Astrocyte of the hippocampus (primary cell): ENCODE measurements around the gene MCAT.
A peak's percentile ranks its signal among the peaks of the same experiment; 100 is the strongest.

Source experiments
- DNase-seq: peaks from one replicate; pipeline ENCODE4 v3.0.0; 2011; ENCODE audit warnings: low read depth, low spot score

The MCAT gene

DNA sequence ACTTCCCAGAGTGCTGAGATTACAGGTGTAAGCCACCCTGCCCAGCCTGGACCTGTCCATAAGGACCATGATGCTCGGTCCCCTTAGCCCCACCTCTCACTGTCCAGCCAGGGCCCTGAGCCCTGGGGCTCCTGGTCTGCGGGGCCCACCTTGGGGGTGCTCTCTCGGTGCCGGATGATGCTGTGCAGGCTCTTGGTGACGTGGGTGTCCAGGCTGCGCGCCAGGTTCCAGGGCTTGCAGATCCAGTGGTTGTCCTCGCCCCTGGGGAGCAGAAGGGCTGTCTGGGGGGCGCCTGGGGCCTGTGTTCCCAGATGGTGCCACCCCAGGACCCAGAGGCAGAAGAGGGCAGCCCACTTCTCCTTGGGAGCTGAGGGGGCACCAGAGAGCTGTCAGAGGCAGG lies 30.4 kb upstream of the MCAT start:
- DNase-seq: no peak

DNA sequence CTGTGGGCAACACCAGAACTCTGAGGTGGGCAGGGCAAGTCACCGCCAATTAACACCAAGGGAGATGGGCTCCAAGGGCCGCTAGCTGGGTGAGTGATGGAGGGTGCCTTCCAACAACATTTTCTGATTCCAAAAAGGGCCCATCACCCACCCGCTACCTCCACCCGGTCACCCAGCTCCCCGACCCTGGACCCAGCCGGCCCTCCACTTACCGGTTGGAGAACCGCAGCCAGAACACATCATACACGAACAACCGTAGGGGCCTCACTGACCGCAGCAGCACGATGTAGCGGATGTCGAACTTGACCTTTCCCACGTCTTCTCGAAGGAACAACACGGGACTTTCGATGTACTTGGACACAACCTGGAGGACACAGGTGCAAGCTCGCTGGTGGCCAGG lies 29.0 kb upstream of the MCAT start:
- no peak for DNase-seq

DNA sequence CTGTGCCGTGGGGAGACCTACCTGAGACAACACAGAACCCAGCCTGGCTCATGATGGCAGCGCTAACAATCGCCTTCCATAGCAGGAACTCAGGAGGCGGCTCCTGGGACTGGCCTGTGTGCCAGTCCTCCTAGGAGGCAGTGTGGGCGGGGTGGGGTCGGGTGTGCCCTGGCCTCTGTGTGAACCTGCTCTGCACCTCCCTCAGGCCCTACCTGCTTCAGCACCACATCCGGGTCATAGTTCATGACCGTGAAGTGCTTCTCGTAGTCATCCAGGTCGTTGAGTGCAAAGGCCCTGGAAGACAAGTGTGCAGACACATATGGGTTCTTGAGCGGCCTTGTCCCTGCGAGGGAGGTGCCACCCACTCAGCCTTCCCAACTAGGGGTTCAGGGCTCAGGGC lies 28.4 kb upstream of the MCAT start:
- DNase-seq: no peak

DNA sequence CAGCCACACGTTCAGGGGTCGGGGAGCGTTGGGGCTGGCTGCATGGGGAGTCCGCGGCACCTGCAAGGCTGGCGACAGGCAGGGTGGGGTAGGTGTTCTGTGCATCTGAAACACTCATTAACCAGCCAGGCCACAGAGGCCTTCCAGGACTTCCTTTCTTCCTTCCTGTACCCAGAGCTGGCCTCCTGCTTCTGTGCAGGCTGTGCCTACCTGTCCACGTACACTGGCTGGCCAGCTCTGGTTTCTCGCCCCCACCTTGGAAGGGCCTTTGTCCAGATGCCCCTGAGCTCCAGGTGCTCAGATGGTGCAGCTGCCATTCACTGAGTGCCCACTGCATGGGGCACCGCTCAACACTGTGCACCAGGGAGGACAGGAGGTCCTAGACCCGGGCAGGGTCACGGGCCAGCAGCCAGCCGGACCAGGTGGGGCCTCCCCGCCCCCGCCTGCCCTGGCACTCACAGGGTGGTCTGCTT lies 27.9 kb upstream of the MCAT start:
- no peak for DNase-seq

DNA sequence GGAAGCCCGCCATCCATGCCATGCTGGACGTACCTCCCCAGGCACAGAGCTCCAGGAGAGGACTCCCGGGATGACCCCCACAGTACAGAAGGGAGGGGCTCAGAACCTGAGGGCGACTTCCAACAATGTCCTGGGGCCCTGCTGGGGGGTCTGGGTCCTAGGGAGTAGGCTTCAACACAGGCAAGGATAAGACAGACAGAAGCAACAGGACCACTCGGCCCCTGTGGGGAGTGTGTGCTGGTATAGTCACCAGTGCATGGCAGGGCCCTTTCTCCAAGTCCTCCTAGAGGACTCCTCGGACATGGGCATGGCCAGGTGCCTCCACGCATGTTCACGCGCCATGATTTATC lies 26.9 kb upstream of the MCAT start:
- DNase-seq: no peak

DNA sequence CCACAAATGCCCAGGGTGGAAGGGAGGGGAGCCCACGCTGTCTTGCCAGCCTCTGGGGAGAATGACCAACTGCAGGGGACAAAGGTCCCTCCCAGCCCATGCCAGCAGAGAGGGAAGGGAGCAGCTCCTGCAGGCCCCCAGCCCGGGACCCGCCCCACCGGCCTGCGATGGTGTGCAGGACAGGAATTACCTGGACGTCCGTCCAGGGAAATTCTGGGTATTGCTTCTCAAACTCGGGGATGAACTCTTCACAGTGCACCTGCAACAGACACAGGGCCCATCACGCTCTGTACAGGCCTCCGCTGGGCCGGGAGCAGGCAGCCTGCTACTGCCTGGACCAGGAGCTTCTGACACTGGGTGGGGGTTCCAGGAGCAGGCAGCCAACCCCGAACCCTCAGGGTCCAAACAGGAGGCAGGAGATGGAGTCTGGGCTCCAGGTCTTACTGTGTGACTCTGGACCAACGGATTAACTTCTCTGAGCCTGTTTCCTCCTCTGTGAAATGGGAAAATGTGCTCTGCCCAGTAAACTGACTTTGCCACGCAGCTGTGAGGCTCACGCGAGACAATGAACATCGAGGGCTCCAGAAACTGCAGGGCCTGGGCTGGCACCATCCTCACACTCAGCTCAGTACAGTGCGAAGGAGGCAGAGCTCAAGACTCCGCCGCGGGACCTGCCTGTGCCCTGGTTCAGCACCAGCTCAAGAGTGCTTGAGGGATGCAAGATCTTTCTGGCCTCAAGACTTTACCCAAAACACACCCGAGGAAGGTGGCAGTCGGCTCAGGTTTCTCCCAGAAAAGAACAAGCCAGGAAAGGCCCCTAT lies 26.3 kb upstream of the MCAT start:
- no peak for DNase-seq

DNA sequence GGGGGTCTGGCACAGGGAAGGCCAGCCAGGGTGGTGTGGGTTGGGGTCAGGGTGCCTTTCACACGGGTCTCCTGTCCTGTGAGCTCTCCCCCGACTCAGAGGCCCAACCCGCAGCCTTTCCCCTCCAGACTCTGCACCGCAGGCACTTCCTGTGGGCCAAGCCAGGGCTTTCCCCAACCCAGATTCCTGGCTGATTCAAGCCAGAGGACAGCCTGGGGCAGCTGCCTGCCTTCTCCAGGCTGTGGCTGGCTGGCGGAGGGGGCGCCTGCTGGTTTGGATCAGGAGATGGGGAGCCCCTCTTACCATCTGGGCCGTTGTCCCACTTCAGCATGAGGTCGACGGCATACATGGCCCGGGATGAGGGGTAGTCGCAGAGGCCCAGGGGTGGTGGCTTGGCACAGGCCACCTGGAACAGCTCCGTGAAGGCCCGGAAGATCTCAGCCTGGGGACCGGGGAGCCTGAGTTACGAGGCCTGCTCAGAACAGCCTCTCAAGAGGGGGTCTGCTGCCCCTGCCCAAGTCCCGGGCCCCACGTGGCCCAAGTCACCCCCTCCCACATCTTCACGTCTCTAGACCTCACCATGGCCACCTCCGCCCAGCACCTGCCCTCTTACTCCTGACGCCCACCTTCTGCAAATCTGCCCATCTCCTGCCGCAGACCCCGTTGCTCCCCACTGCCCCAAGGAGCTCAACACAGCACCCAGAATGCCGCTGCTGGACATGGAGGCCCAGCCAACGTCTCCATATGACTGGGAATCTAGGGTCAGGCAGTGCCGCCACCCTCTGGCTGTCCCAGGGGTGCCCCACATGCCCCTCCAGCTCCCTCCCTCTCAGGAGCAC lies 25.5 kb upstream of the MCAT start:
- DNase-seq: peak; percentile 48

DNA sequence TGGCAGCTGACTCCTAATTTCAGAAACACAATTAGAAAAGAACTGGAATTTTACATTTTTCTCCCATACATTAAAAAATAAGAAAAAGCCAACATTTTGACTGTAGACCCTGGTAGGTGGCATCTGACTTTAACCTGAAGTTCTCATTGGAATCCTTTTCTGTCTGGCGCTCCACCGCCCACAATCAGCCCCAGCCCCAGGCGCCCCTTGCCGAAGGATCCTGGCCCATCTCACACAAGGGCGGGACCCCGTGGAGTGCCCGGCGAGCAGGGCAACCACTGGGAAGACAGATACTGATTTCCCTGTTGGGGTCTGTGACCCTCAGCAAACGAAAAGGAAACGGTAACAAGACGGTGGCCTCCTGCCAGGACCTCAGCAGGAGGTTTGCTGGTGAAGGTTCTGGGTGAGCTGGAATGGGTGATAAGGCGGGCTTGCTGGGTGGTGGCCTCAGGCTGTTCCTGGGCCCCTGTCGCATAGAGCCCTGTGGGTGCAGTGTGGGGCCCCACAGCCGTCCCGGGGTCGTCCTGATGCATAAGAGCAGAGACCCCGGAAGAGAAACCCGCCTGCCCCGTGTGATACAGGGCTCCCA lies 23.9 kb upstream of the MCAT start:
- DNase-seq: no peak

DNA sequence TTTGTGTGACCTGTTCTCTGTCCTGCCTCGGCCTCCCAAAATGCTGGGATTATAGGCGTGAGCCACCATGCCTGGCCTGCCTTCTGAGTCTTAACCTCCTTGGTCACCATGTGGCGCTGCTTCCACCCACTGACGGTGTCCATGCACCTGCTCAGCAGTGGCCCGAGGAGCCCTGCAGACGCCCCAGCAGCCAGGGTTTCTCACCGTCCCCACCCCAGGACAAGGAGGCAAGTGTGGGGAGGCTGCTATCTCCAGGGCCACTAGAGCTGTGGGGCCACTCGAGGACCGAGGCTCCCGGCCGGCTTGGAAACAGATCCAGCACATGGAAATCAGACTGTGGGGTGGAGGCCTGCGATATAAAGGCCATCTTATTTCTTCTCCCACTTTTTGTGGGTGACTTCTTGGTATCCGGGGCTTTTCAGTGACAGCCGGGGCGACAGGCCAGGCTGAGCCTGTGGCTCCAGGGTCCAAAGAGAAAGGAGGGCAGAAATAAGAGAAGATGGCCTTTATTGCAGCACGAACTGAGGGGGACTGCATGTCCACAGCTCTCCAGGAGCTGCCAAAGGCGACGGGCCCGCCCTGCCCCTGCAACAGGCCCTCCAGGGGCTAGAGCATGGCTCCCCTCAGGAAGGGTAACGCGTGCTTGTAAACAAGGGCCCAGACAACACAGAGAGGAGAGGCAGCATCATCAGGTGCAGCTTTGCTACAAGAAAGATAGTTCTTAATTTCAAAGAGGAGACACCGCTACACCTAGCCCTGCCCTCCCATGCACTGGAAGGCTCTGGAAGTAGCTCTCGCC lies 23.1 kb upstream of the MCAT start:
- no peak for DNase-seq

DNA sequence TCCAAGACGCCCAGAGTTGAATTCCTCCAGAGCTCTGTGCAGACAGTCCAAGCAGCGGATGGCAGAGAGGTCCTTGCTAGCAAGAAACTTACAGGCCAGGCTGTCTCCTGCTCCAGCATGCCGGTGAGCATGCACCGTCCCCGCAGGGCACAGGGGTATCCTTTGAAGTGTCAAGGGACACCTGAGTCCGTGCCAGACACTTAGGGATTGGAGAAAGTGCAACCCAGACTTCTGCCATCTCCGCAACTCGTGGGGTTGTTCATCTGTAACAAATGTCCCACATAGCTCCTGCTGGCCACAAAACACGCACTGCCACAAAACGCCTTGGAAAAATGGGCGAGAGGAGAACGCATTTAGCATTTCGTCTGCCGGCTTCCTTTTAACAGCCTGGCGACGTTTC lies 21.4 kb upstream of the MCAT start:
- DNase-seq: no peak

DNA sequence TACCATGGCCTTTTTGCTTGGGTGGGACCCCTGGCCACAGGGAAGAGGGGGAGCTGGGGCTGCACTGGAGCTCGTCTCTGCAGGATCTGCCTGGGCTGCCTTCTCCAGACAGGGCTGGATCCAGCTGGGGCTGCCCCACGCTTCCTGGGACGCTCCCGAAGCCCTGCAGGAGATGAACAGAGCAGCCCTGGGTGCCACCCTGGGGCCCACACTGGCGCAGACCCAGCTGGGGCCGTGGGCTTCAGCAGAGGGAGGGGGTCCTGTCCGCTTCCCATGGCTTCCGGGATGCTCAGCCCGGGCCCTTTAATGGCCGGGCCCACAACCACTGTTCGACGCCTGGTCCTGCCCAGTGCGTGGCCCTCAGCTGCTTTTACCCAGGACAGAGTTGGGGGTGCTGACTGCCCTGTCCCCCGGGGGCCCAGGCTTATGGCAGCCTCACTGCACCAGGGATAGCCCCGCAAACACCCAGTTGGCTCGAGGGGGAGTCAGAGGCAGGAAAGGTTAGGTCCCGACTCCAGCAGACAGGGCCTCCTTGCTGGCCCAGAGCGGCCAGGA lies 20.1 kb upstream of the MCAT start:
- DNase-seq: no peak

DNA sequence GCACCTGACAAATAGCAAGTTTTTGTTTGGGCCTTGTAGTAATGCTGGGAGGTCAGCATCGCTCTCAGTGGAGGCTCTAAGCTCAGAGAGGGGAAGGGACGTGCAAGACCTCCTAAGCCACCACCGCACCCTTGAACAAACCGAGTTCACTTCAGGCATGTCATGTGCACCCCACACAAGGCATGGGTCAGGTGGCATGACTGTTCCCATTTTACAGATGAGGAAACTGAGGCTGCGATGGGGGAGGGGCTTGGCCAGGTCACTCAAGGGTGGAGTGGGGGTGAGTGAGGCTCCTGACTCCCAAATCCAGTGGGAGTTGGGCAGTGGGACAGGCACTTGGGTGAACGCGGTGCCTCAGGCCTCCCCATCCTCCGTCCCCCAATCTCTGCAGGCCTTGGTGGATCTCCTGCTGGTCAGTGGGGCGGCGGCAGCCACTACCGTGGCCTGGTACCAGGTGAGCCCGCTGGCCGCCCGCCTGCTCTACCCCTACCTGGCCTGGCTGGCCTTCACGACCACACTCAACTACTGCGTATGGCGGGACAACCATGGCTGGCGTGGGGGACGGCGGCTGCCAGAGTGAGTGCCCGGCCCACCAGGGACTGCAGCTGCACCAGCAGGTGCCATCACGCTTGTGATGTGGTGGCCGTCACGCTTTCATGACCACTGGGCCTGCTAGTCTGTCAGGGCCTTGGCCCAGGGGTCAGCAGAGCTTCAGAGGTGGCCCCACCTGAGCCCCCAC lies 19.4 kb upstream of the MCAT start:
- no peak for DNase-seq

DNA sequence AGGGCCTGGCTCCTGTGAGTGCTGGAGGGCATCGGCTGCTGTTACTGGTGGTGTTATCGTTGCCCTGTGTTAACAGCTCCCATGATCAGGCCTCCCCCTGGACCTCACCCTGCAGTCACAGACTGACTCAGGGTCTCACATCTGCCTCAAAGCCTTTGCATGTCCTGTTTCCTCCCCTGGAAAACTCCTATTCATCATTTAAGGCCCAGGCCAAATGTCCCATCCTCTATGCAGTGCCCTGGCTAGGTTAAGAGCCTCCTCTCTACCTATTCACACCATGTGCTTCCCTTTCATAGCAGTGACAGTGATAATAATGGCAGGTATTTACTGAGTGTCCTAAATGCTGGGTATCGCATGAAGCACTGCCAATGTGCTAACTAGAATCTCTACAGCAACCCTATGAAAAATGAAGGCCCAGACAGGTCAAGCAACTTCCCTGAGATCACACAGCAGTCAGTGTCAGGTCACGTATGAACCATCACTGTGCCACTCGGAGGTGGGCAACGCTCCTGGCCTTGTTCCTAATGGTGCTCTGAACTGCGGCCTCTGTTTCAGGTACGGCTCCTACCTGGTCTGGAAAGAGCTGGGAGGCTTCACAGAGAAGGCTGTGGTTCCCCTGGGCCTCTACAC lies 17.4 kb upstream of the MCAT start:
- DNase-seq: no peak

DNA sequence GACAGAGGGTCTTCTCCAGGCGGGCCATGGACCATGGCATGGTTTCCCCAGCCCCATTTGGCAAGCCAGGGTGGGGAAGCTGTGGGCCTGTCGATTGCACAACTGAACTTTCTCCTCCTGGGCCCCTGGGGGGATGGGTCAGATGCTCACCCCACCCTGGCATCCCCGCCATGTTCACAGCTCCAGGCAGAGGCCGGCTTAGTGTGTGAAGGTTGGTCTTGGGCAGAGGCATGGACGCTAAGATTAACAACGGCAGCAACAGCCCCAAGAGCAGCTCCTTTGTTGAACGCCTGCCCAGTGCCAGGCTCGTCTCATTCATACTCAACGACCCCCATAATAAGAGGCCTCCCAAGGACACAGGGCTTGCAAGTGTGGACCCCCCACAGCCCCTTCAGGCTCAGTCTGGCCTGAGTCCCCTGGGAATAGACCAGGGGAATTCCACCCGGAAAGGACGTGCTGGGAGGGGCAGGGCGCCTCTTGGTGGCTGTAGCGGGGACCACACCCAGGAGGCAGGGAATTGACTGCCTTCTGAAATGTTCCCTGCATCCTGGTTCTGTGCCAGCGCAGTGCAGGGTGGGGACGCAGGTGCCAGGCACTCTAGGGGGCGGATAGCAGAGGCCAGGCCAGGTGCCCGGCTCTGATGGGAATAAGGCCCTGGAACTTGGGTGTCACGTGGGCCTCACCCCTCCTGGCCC lies 16.4 kb upstream of the MCAT start:
- peak; percentile 26 for DNase-seq

DNA sequence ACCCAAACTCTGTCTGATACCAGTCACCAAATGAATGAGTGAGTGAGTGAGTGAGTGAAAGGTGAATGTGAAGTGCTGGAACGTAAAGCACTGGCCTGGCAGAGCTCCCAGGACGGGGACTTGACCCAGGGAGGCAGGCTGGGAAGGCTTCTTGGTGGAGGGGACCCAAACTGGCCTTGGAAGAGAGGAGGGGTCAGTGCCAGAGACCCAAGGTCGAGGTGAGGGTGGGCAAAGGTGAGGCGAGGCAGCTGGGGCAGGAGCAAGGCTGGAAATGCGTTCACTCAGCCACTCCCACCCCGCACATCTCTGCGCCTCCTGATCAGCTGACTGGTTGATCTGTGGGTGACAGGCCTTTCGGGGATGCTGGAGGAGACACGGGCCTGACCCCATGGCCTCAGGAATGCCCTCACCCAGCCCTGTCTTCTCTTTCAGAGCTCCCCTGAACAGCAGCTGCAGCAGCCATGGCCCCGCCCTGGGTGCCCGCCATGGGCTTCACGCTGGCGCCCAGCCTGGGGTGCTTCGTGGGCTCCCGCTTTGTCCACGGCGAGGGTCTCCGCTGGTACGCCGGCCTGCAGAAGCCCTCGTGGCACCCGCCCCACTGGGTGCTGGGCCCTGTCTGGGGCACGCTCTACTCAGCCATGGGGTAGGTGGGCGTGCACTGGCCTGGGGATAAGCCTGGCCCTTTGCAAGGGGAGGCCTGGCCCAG lies 15.7 kb upstream of the MCAT start:
- DNase-seq: no peak

DNA sequence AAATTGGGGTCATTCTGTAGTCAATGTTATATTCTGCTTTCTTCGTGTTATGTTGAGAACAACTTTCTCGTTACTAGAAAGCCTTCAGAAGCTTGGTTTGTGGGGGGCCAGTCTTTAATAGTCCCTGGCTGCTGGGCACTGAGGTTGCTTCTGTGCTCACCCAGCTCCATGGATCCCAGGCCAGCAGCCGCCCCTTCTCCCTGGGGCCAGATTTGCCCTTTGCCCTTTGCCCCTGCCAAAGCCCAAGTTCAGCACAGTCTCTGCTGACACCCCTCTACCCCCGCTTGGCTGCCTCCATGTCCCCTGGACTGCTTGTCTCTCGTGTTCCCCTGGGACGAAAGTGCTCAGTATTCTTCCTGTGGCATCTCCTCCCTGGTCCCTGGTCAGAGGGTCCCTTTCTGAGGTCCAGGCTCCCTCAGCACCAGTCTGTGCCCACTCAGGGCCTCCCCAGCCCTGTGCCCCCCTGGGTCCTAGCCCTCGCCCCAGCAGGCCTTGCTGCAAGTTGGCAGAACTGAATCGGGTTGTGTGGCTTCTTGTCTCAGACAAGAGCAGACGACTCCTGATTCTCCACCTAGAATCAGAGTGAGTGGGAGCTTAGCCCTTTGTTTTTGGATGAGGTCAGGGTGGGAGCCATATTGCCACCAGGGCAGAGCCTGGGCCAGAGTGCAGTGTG lies 14.8 kb upstream of the MCAT start:
- no peak for DNase-seq

DNA sequence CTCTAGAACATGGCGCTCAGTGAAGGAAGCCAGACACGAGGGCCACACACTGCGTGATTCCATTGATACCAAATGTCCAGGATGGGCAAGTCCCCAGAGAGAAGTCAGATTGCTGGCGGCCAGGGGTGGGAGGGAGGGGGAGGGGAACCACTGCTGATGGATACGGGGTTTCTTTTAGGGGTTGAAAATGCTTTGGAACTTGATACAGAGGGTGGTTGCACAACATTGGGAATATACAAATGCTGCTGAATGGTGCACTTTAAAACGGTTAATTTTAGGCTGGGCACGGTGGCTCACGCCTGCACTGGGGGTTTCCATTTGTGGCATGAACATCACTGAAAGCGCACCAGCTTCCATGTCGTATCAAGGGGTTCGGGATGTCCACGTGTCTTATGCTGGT lies 13.2 kb upstream of the MCAT start:
- DNase-seq: no peak

DNA sequence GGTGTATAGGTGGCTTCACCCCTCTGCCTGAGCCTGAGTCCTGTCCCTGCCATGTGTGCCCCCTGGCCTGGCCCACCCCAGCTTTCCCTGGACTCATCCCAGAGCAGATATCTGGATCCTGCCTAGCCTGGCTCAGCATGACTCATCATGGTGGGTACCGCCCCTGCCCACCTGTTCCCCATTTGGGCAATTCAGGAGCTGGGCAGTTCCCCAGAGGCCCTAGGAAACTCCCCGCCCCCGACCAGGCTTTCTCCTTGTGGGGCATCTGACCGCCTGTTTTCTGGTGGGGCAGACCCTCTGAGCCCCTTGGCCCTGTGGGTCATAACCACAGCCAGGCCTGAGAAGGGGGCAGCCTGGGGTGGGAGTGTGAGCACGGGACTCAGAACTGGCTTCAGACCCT lies 12.6 kb upstream of the MCAT start:
- DNase-seq: no peak
